GM23248 (cell line): ENCODE data around the gene SIK3.

Source experiments
- EZH2 ChIP-seq: fragments of 200-600 bp; sonication (generic); IDR thresholded peaks from 2 replicates; pipeline ENCODE4 v1.6.1; 2018; ENCODE audit warnings: antibody characterized with exemption, mild to moderate bottlenecking; ENCODE audit not compliant: insufficient read depth, poor library complexity, severe bottlenecking
- EZH2phosphoT487 ChIP-seq: fragments of 200-600 bp; sonication (generic); IDR thresholded peaks from 2 replicates; pipeline ENCODE4 v1.6.1; 2018; ENCODE audit warnings: antibody characterized with exemption, moderate library complexity, mild to moderate bottlenecking, low read depth; ENCODE audit not compliant: insufficient read depth

DNA sequence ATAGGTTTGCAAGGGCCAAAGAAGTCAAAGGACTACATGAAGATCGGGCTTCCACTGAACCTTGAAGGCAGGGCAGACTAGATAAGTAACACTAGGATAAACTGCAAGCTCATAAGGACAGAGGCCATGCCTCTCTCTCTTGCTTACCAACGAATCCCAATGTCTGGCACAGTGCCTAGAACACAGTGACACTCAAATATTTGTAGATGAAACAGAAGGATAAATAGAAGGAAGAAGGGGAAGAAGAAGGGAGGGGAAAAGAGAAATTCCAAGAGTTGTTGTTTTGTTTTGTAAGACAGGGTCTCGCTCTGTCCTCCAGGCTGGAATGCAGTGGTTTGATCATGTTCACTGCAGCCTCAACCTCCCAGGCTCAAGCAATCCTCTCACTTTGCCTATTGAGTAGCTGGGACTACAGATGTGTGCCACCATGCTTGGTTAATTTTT lies 26.9 kb downstream of the SIK3 start:
- no peak for TF ChIP-seq EZH2
- no peak for TF ChIP-seq EZH2phosphoT487
